Right lobe of liver (tissue), 6 donors: ENCODE measurements around the gene B9D1. TPM values are rescaled to one million over a fixed set of nuclear protein-coding genes. Genes with fewer than 3 reads are reported as not detected.

Experiments used
- ATAC-seq, 4 donors: fragments of 200-7000 bp; cut with Tn5 transposase; one replicate each; pipeline ENCODE4 v1.9.1; 2020; ENCODE audit warnings: mild to moderate bottlenecking in 4 of 4, moderate library complexity in 4 of 4
- DNase-seq, 3 donors: peaks; one replicate each; pipeline ENCODE4 v3.0.0-alpha.2; 2020
- H3K27ac ChIP-seq, 3 donors: fragments of 200-600 bp; one replicate each; pipeline ENCODE4 v1.8.0; 2022
- H3K27me3 ChIP-seq, 2 donors: fragments of 200-600 bp; one replicate each; pipeline ENCODE4 v1.8.0; 2022
- H3K36me3 ChIP-seq, 4 donors: fragments of 200-600 bp; sonication (generic) in 1 of 4; one replicate each; pipeline versions ENCODE4 v1.5.1 to v1.8.0; 2017 to 2022; ENCODE audit warnings: control low read depth in 1 of 4
- H3K4me1 ChIP-seq, 4 donors: fragments of 200-600 bp; sonication (generic) in 1 of 4; one replicate each; pipeline versions ENCODE4 v1.5.1 to v1.8.0; 2017 to 2022; ENCODE audit warnings: control low read depth in 1 of 4
- H3K4me3 ChIP-seq, 3 donors: fragments of 200-600 bp; one replicate each; pipeline ENCODE4 v1.8.0; 2022
- H3K9me3 ChIP-seq, 4 donors: fragments of 200-600 bp; sonication (generic) in 1 of 4; one replicate each; pipeline versions ENCODE4 v1.5.1 to v1.8.0; 2017 to 2022; ENCODE audit warnings: control low read depth in 1 of 4
- CTCF ChIP-seq, 4 donors: fragments of 200-600 bp in 3 of 4; fragments of 450-650 bp in 1 of 4; IDR thresholded peaks; one replicate each; pipeline versions ENCODE4 v1.5.1 to v1.8.0; 2016 to 2022; ENCODE audit warnings: antibody characterized with exemption in 4 of 4, mild to moderate bottlenecking in 2 of 4
- POLR2A ChIP-seq: fragments of 450-650 bp; IDR thresholded peaks from one replicate; pipeline ENCODE4 v1.6.1; 2017; ENCODE audit warnings: antibody characterized with exemption, mild to moderate bottlenecking
- WGBS: methylation state at CpG from one replicate; pipeline ENCODE4 v1.1.6; 2018; ENCODE audit warnings: low coverage, low lambda C conversion rate; ENCODE audit not compliant: insufficient coverage; ENCODE audit errors: missing lambda C conversion rate; 5-methylcytosine and 5-hydroxymethylcytosine counted together
- intact Hi-C, 2 donors: fragments of 100-400 bp; cut with DNase I; formaldehyde crosslinking; loops; one replicate each; pipeline versions ENCODE4 v1.11.2 to v1.14.1; 2022
- total RNA-seq, 6 experiments: library from RNA; depleted of rRNA in 2 of 6; stranded (reverse); fragments of >200 nt in 2 of 6; fragmentation: NEBNext Ultra II Directional in 3 of 6; extraction: Animal tissue kit (Norgen Biotek cat#: 25700) in 3 of 6; gene quantifications; one replicate each; pipeline versions ENCODE4 v1.1.0 to v1.2.4, GENCODE V29; 2016 to 2023
- donor health status: DM: no; HTN: yes; CAD: no.
- donor health status: DM: no; HTN: no; CAD: no.
- donor health status: DM: no; HTN: no; CAD: no.
- donor health status: DM: no; HTN: yes; CAD: no.
- donor health status: DM: no; HTN: yes; CAD: no.

Gene B9D1
- total RNA-seq, 6 experiments from 2014 or later, result 2.3 to 27.9 (median 5.7) TPM

DNA sequence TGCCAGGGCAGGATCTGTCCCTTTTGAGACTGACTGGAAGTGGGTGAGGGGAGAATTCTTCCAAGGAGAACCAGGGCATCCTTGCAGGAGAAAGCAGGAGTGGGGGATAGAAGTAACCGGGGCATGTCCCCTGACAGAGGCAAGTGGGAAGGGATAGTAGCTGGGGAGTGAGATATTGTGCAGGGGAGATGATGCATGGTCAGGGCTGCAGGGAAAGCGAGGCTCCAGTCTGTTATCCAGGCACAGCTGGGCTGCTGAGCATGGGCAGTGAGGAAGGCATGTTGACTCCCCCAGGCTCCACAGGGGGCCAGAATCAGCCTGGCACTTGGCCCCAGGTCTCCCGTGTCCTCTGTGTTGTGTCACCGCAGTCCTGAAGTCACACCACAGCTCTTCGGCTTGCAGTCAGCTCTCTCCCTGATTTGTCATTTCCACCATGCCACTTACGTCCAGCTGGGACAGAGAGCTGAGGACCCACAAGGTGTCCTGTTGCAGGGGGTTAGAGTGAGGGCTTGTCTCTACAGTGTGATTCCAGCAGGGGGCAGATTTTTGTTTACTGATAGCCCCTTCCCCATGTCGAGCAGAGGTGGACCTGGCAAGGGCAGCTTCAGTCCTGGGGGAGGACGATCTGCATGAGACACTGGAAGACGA, 40.9 kb downstream of the B9D1 start:
- Histone ChIP-seq H3K4me3 (no peak overlapping the region), H3K36me3 (no peaks in the 10 kb centered on the region), H3K27ac (no peak overlapping the region), H3K9me3 (peaks cover 0 to 4% (median 1%) of the 10 kb centered on the region in 4 donors), H3K27me3 (no peaks in the 10 kb centered on the region), H3K4me1 (peaks cover 0 to 6% (median 3%) of the 10 kb centered on the region in 4 donors)
- peak in 2 of 3 donors; percentile 6 to 28 for DNase-seq
- intact Hi-C loops, result no loop called here
- no peak for ATAC-seq
- no peak for TF ChIP-seq POLR2A
- peak in 1 of 4 donors; percentile 13 for TF ChIP-seq CTCF (IDR thresholded peaks at IDR 0.05)
- 90% methylated on average over 5 of the region's 9 CpGs for WGBS

- DNase-seq, result peak in 2 of 3 donors; percentile 6 to 16
- ATAC-seq, result no peak
- intact Hi-C loops, result no loop called here
- Histone ChIP-seq H3K4me1 (peaks cover 0 to 6% (median 3%) of the 10 kb centered on the region in 4 donors), H3K36me3 (no peaks in the 10 kb centered on the region), H3K27ac (no peak overlapping the region), H3K4me3 (no peak overlapping the region), H3K27me3 (no peaks in the 10 kb centered on the region), H3K9me3 (peaks cover 0 to 2% (median 1%) of the 10 kb centered on the region in 4 donors)
- TF ChIP-seq CTCF (IDR thresholded peaks at IDR 0.05), result no peak
- TF ChIP-seq POLR2A, result no peak
- WGBS, result no CpG with 5 or more reads among the region's 5 CpGs
Measured at GRCh38 chr17:19320876-19321275, 41.6 kb downstream of the B9D1 start.

GRCh38 chr17:19319771-19320505, 42.6 kb downstream of the B9D1 start:
- WGBS, result 73% methylated on average over 5 of the region's 12 CpGs
- TF ChIP-seq CTCF (IDR thresholded peaks at IDR 0.05) (no peak), POLR2A (no peak)
- Histone ChIP-seq H3K27me3 (no peaks in the 10 kb centered on the region), H3K4me3 (no peak overlapping the region), H3K9me3 (no peaks in the 10 kb centered on the region), H3K36me3 (no peaks in the 10 kb centered on the region), H3K27ac (no peak overlapping the region), H3K4me1 (peaks cover 0 to 6% (median 3%) of the 10 kb centered on the region in 4 donors)
- intact Hi-C loops, result no loop called here
- ATAC-seq (no peak), DNase-seq (peak in 2 of 3 donors; percentile 8 to 31)

GRCh38 chr17:19318611-19319010, 43.9 kb downstream of the B9D1 start:
- no peaks in the 10 kb centered on the region for H3K36me3 ChIP-seq

More at GRCh38 chr17:19318611-19319010, 43.9 kb downstream of the B9D1 start:
- peaks cover 0 to 6% (median 3%) of the 10 kb centered on the region in 4 donors for H3K4me1 ChIP-seq
- DNase-seq (peak in 1 of 3 donors; percentile 3), ATAC-seq (no peak)
- H3K27me3 ChIP-seq, result no peaks in the 10 kb centered on the region
- H3K27ac ChIP-seq, result no peak overlapping the region
- intact Hi-C loops, result no loop called here
- whole genome bisulfite sequencing, result 72% methylated on average over 3 of the region's 6 CpGs
- TF ChIP-seq POLR2A (no peak), CTCF (IDR thresholded peaks at IDR 0.05) (no peak)
- no peak overlapping the region for H3K4me3 ChIP-seq
- H3K9me3 ChIP-seq, result no peaks in the 10 kb centered on the region
